AG04449 (cell line): ENCODE data around the gene STARD4.

Experiments
- CTCF ChIA-PET: fragments of 350-600 bp; formaldehyde crosslinking; extraction: SDS; loops from one replicate; lab custom pipeline; 2021; ENCODE audit warnings: antibody characterized with exemption; lab: Yijun Ruan, JAX
- POLR2A ChIA-PET: fragments of 400-600, 350-600 bp; formaldehyde crosslinking; extraction: SDS; loops from one replicate; lab custom pipeline; 2020; ENCODE audit warnings: antibody characterized with exemption, inconsistent platforms; lab: Yijun Ruan, JAX
- DNase-seq: peaks from one replicate; pipeline ENCODE4 v3.0.0-alpha.2; 2010; ENCODE audit warnings: low read depth, low spot score
- H3K4me3 ChIP-seq: 2 replicates; pipeline ENCODE4 v1.5.1; 2011; ENCODE audit warnings: low read depth, mild to moderate bottlenecking, control low read depth, low read length
- TF ChIP-seq, protein P1 (sequence below): IDR thresholded peaks from one replicate; pipeline ENCODE4 v1.5.1; 2011; ENCODE audit warnings: mild to moderate bottlenecking, moderate library complexity, low read length, control low read depth, inconsistent platforms; ENCODE audit not compliant: insufficient read depth; ENCODE audit errors: missing control alignments

The STARD4 gene

DNA sequence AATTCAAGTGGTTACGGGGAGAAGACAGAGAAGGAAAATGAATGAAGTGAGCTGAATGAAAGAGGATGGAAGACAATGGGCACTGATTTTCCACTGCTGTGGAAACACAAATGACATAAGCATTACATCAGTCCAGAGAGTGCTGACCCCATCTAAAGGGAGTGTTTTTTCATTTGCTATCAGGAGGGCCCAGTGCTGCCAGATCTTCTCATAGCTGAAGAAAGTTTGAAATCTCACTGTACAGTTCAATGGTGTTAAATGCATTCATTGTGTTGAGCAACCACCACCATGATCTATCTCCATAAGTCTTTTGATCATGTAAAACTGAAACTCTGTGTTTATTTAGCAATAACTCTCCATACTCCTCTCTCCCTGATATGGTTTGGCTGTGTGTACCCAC is 41.5 kb upstream of the STARD4 start:
- ChIA-PET CTCF (interaction anchor here (0.8 to 1.8 kb wide), 3 partner anchors 9 to 607 kb away, joined by 5 read pairs; no protein-coding TSS in a partner anchor), POLR2A (no interaction called here)
- H3K4me3 ChIP-seq = no peak overlapping the region
- TF ChIP-seq, protein P1, sequence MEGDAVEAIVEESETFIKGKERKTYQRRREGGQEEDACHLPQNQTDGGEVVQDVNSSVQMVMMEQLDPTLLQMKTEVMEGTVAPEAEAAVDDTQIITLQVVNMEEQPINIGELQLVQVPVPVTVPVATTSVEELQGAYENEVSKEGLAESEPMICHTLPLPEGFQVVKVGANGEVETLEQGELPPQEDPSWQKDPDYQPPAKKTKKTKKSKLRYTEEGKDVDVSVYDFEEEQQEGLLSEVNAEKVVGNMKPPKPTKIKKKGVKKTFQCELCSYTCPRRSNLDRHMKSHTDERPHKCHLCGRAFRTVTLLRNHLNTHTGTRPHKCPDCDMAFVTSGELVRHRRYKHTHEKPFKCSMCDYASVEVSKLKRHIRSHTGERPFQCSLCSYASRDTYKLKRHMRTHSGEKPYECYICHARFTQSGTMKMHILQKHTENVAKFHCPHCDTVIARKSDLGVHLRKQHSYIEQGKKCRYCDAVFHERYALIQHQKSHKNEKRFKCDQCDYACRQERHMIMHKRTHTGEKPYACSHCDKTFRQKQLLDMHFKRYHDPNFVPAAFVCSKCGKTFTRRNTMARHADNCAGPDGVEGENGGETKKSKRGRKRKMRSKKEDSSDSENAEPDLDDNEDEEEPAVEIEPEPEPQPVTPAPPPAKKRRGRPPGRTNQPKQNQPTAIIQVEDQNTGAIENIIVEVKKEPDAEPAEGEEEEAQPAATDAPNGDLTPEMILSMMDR = no peak
- DNase-seq = no peak

DNA sequence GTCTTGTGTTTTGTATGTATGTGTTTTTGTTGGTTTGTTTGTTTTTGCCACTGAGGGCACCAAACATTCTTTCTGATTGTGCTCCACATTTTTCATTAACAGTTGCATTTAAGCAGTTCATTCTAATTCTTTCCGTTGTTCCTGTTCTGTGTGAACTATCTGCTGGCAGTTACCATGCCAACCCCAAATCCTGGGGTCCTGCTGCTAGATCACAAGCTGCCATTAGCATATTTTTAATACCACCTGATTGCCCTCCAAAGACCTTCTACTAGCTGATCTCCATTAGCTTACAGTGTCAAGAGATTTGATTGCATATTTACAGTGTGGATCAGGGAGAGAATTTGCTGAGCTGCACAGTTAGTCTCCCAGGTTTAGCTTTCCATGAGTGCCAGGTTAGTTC is 40.6 kb upstream of the STARD4 start:
- TF ChIP-seq, protein P1 = no peak
- DNase-seq = no peak
- no peak overlapping the region for H3K4me3 ChIP-seq
- ChIA-PET POLR2A (interaction anchor here (1.6 kb wide), 1 partner anchor 183 kb away, joined by 6 read pairs; no protein-coding TSS in a partner anchor), CTCF (interaction anchor here (1.2 to 3.6 kb wide), 4 partner anchors 11 to 608 kb away, joined by 5 to 31 read pairs (median 6); no protein-coding TSS in a partner anchor)

DNA sequence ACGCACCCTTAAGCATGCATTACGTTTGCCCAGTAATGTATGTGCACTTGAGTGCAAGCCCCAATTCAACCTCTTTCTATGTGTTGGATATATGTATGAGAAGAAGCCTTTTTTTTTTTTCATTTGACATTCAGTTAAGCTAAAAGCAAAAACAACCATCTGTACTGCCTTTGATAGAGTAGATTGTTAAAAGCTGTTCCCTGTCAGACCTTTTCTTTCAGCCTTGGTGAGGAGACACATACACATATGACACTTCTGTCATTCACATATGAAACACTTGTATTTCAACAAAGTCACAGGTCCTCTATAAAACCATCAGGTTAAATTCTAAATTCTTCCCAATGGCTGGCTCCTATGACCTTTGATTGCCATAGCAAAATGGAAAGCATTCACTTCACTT is 40.2 kb upstream of the STARD4 start:
- H3K4me3 ChIP-seq = no peak overlapping the region
- TF ChIP-seq, protein P1 = no peak
- ChIA-PET POLR2A (interaction anchor here (1.6 kb wide), 1 partner anchor 183 kb away, joined by 6 read pairs; no protein-coding TSS in a partner anchor), CTCF (interaction anchor here (0.8 to 3.6 kb wide), 9 partner anchors 10 to 606 kb away, joined by 3 to 31 read pairs (median 8); no protein-coding TSS in a partner anchor)
- no peak for DNase-seq

DNA sequence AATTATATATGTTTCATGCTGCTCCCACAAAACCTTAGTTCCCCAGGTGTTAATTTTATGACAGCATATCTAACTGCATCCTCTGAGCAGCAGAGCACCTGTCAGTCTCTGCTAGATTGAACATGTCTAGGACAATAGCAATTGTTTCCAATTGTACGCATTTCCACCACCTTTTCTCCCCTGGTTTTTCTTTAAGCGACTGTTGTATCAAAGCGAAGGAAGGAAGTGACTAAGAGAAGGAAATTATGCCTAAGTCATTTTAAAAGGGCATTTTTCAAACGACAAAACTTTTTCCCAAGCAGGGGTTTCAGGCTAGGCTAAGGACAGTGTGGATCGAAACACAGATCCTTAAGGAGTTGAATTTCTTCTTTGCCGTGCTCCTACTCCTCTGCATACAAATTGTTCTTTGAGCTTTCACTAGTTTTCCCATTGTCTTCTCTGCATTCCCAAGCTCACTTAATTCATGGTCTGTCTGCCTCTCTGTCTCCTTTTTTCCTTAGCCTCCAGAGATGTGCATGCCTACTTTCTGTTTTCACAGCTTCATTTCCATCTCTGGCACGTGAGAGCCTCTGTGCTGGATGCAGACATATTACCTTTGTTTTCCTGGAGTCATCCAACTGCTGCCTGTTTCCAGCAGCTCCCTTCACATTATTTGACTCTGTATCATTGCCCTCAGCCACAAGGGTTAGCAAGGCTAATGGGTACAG is 39.4 kb upstream of the STARD4 start:
- no peak for DNase-seq
- ChIA-PET POLR2A (interaction anchor here (1.6 kb wide), 1 partner anchor 184 kb away, joined by 6 read pairs; no protein-coding TSS in a partner anchor), CTCF (interaction anchor here (0.8 to 3.6 kb wide), 11 partner anchors 8 to 607 kb away, joined by 3 to 31 read pairs (median 7); no protein-coding TSS in a partner anchor)
- TF ChIP-seq, protein P1 = no peak
- no peak overlapping the region for H3K4me3 ChIP-seq

DNA sequence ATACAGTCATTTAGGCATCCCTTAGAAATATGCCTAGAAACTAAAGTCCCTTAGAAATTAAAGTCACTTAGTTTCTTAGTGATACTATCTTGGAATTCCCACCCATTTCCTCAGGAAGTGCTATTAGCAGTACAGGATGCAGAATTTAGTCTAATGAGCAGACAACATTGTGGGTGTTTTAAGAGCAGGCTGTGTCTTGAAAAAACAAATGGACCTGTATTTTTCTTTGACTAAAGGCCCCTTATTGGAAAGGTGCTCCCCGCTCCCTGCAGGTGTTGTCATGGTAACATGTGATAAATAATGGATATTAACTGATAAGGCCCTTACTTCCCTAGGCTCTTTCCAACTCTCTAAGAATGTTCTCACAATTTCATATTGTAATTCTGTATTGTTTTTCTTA is 38.8 kb upstream of the STARD4 start:
- no peak overlapping the region for H3K4me3 ChIP-seq
- ChIA-PET POLR2A (interaction anchor here (0.6 to 1.6 kb wide), 10 partner anchors 170 to 609 kb away, joined by 3 to 6 read pairs (median 4); partner anchors contain the start of gene NREP), CTCF (interaction anchor here (0.6 to 3.9 kb wide), 57 partner anchors 8 to 608 kb away, joined by 3 to 31 read pairs (median 5); partner anchors contain the start of gene NREP)
- no peak for DNase-seq
- TF ChIP-seq, protein P1 = no peak
